GM18861 (cell line): ENCODE results near the gene KNCN.

Experiments used
- ATAC-seq: cut with Tn5 transposase; IDR thresholded peaks from one replicate; pipeline ENCODE4 v1.9.1; 2021; ENCODE audit not compliant: unreplicated experiment

The KNCN gene

DNA sequence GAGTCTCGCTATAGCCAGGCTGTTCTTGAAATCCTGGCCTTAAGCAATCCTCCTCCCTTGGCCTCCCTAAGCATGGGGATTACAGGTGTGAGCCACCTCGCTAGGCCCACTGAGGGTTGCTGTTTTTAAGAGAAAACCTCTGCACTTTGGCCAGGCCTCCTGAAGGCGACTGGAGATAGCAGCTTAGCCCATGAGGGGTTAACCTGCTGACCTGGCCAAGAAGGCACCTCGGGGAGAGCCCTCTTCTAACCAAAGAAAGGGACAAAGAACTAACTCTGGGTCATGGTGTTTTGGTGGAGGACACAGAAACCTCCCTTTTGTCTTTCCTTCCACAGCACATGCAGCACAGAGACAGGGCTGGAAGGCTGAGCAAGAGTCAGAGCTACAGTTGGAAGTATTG is 17.7 kb upstream of the KNCN start:
- ATAC-seq = no peak

DNA sequence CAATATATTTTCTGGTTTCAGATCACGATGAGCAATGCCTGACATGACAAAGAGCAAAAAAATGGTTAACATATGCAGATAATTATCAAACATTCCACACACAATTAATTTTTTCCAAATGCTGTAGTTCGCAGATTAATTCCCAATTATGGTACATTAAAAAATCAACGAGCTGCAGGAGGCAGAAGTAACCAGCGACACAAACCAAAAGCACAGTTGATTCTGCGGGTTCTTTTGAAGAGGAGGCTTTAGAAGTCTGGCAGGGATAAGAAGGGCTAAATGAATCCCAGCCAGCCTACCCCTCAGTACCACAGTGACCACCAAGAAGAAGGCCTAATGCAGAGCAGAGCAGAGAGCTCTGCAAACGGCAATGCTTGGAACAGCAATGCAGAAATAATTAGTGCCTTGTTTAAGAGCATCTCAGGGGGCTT is 17.0 kb upstream of the KNCN start:
- no peak for ATAC-seq

DNA sequence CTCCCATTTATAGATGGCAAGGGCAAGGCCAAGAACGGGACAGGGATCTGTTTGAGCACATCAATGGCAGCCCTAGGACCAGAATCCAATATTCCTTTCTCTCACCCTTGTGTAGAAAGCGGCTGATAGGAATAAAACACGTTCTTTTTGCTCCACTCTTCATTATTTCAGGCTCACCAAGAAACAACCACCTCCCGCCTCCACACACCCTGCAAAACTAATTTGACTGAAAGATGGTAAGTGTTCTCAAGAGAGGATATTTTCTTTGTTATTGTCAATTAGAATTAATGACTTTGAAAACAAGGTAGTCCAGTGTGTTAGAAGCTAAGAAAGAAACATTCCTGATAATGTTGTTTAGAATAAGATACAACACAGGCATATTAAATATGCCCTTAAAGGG is 11.9 kb upstream of the KNCN start:
- no peak for ATAC-seq

DNA sequence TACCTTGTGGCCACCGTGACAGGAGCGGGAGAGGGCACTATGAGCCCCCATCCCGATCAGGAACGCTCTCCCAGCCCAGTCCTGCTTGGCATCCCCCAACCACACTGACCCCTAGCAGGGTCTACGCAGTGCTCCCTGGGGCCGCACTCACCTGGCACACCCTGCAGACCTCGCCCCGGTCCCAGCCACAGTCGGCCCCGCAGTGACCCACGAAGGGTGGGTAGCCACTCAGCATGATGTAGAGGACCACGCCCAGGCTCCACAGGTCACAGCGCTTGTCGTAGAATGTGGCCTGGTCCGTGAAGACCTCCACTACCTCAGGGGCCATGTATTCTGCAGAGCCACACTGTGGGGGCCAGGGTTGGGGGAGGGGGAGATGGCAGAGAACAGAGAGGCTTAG is 11.1 kb upstream of the KNCN start:
- no peak for ATAC-seq

DNA sequence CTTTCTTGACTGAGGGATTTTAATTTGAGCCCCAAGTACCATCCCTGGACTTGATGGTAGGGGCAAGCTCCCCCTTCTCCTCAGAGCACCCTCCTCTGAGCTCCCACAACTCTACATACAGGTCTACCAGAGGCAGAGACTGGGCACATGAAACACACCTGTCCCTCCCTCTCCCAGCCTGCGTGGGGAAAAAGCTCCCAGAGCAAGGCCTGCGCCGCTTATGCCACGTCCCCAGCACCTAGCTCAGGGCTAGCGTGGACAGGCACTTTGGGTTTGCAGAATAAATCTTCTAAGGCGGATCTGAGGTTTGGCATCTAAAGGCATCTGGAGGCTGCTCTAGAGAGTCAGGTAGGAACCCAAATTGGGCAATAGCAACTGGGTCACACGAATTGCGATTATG is 7.5 kb upstream of the KNCN start:
- no peak for ATAC-seq

DNA sequence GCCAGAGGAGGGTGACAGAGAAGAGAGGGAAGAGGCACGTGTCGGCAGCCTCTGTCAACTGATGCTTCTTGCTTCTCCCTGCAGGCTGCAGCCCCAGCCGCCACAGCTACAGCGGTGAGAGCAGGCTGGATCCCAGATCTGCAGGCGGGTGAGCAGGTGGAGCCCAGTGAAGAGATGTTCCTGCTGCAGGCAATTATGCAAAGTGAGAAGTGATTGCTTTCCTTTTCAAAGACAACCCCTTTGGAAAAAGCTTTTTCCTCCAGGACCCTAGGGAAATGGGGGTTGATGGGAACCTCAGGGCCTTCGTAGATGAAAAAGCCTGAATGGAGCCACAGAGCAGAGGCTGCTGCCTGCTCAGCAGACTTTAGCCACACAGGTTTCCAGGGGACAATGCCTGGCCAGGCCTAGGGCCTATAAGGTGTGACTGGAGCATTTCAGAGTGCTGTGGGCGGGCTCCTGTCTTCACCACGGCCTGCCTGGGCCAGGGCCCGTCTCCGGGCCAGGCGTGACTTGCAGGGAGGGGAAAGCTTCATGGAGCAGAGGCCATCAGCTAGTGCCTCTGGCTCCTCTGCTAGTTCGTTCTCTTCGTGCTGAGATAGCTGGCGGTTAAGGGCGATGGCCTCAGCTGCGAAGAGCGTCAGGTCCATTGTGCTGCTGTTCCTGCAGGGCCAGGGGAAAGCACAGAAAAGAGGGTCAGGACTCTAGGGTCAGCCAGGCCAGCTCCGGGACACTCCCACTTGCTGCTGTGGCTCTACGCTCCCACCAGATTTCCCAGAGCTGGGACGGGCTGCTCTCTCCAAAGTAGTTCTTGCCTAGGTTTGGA is 6.9 kb upstream of the KNCN start:
- no peak for ATAC-seq

DNA sequence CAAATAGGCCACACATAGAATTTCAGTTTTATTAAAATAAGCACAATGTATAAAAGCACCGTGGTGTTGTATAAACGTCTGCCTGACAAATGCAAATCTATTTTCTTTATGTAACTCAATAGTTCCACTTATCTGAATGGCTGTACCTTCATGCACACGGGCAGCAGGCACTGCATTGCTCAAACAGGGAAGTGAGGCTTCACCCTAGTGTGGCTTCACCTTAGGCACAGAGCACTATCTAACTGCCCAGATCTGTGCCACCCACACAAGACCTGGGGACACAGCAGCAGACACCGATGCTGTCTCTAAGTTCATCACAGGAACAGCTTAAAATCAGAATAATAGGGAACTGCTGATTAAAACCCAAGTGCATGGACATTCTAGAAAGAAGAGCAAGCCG is 6.0 kb upstream of the KNCN start:
- no peak for ATAC-seq

DNA sequence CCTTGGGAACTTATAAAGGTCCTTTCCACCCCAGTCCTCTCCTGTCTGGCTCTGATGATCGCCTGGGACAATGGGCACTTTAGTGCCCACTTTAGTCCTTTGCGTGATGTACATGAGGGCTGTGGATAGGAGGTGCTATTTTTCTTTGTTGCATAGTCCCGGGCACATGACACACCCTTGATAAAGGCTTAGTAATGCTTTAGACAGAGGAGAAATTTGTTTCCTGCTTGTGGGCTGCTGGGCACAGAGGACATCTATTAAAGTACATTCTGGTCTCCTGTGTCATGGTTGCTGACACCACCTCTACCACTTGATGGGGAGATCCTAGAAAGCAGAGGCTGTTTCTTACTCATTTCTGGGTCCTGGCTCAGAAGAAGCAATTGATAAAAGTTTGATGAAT is 5.4 kb upstream of the KNCN start:
- no peak for ATAC-seq

DNA sequence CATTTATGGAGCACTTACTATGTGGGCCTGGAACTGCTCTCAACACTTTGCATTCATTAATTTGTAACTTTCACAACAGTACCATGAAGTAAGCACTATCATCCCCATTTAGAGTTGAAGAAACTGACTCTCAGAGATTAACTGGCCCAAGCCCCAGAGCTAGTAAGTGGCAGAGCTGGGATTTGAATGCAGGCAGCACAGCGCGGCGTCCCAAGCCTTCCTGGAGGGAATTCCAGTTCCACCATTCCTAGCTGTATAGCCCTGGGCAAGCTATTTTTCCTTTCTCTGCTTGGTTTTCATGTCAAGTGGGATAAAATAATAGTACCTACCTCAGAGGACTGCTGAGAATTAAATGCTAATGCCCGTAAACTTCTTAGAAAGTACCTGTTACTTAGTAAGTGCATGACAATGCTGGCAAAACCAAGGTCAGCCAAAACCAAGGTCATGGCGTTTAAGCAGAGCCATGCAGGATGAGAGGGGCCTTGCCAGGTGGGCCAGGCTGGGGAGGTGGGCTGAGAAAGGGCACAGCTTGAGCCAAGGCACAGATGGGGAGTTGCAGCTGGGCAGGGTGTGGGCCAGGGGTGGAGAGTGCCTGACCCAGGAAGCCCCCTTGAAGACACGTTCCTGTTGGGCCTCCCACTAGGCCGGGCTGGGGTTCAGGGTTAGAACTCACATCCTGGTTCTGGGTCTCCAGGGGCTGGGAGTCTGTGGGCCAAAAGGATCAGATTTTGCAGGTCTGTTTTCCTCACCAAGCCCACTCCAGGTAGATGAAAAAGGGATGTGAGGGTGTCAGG is 4.6 kb upstream of the KNCN start:
- no peak for ATAC-seq

DNA sequence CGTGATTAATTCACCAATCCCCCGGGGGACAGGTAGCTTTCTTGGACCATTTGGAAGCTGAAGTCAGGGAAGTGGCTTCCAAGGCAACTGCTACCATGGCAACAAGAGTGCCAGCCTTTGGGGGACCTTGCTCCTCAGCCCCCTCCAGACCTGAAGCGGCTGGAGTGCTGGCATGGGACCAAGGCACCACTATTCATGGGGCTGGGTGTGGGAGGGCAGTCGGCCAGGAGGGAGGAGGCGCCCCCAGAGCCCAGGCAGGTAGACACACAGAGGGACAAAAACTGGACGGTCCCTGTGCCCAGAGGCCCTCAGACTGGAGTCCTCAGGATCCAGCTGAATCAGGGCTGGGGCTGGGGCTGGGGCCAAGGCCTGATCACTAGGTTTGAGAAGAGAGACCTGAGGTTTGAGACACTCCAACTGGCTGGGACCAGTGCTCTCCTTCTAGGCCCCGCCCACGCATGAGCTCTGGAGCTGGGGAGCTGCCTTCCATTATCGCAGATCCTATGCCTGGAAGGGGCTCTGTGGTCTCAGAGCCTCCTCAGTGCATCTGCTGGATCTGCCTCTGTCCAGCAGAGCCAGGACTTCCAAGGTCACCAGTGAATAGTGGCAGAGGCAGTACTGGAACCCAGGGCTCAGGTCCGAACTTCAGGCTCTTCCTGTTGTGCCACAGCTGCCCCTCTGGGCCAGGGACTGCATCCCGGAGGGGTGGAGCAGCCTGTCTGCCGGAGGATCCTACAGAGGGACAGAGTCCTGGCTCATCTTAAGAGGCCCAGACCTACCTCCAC is 3.3 kb upstream of the KNCN start:
- no peak for ATAC-seq

DNA sequence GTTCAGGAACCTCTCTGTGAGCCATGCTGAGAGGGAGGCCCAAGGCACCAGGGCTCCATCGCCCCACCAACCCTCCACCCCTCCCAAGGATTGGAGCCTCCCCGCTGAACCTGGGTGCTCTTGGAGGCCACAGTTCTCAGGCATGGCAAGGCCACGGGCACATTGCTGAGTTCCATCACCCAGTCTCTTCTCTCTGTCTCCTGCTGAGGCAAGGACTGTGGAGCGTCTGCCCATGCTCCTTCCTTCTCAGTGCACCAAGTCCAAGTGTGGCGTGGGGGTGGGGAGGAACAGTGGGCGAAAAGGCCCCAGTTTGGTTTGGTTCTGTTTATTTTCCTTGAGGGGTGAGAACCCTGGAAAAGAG is 2.8 kb upstream of the KNCN start:
- ATAC-seq = no peak

DNA sequence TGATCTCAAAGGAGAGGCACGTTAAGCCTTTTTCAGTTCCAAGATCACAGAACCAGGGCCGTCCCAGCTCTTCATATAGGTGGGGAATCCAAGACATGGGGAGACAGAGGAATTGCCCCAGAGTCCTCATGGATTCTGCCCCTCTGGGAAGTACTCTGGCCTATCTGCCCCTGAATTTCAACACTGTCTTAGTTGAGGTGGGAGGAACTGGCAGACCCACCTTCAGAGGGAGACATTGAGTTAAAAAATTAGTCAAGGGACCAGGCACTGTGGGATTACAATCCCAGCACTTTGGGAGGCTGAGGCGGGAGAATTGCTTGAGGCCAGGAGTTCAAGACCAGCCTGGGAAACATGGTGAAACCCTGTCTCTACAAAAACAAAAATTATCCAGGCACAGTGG is 2.1 kb upstream of the KNCN start:
- ATAC-seq = no peak

DNA sequence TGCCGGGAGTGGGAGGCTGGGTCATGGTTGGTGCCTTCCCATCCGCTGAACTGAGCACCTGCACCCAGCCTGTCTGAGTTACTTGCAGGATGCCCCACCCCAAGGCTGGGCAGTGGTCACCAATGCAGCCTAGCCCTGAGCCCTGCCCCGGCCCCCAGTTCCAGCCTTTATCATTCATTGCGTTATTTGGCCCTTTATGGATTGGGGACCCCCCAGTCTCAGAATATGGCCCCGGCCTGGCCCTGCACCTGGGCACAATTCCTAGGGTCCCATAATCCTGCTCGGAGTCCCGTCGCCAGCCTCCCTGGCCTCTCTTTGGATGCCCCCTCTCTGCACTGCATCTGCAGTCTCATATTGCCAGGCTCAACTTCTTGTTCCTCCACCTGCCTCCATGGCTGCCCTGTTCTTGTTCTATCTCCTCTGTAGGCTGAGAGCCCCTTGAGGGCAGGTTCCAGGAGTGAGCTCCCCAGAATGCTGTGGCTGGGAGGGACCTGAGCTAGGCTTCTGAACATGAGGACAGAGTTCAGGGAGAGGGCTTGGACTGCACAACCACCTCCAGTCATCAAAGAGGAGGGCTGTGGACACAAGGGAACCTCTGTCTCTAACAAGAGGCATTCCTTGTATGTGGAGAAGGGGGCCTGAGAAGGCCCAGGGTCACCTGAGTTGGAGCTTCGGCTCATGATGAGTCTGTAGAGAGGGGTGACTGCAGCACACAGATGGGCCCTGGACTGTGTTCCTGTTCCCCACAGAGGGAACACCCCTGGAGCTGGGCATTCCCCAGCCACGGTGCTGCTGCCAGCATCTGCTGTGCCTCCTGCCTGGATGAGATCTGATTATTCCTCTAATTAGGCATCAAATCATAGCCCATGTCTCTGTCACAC is 1.1 kb upstream of the KNCN start:
- ATAC-seq = no peak

DNA sequence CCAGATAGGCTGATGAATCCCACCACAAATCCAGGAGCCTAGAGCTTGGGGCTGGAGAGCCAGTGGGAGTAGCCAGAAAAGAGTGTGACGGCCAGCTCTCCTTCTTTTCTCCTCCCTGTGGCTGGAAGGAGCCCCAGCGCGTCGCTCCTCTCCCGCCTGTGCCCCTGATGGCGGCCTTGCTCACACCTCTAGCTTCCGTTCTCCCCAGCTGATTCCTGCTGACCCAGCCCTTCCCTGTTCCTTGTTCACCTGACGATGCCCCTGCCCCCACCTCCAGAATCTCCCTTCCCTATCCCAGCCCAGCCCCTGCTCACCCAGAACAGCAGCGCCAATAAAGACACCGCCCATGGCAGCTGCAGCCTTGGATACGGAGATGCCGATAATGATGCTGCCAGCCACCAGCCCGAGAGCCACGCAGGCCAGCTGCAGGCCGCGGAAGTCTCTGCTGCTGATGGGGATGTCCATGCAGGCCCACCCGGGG is 656 bp downstream of the KNCN start:
- ATAC-seq = no peak

DNA sequence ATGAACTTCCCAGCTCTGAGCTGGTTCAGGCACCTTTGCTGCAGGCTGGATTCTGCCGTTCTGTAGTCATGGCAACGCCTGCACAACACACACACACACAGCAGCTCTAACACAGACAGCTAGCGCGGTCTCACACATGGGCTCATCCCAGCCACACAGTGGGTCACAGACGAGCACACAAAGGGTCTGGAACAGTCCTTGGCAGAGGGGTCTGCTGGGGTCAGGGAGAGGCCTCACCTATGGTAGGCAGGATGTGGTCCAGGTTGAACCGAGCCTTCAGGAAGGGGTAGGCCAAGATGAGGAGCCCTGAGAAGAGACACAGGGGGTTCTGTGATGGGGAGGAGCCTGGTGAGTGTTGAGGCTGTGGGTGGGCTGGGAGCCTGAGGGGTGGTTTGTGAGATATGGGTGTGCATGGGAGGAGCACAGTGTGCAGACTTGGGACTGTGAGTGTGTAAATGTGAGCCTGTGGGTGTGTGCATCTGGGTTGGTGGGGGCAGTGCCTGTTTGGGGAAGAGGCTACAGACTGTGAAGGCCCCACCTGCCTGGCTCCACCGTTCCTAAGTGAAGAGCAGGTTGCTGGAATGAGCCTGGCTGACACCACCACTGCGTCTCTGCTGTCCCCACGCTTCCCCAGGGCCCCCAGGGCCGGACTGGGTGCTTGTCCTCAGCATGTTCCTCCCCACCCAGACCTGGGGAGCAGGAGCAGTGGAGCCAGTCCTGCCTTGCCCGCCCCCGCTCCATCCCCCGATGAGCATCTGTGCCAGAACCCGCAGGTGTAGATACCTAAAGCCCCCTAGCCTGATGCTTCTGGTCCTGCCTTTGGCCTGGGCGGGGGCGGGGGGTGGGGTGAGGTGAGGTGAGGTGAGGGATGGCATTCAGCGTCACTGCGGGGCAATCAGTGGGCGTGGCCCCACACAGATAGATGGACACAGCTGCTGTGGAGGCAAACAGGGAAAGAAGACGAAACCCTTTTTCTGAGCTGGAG is 1.5 kb downstream of the KNCN start:
- ATAC-seq = no peak

DNA sequence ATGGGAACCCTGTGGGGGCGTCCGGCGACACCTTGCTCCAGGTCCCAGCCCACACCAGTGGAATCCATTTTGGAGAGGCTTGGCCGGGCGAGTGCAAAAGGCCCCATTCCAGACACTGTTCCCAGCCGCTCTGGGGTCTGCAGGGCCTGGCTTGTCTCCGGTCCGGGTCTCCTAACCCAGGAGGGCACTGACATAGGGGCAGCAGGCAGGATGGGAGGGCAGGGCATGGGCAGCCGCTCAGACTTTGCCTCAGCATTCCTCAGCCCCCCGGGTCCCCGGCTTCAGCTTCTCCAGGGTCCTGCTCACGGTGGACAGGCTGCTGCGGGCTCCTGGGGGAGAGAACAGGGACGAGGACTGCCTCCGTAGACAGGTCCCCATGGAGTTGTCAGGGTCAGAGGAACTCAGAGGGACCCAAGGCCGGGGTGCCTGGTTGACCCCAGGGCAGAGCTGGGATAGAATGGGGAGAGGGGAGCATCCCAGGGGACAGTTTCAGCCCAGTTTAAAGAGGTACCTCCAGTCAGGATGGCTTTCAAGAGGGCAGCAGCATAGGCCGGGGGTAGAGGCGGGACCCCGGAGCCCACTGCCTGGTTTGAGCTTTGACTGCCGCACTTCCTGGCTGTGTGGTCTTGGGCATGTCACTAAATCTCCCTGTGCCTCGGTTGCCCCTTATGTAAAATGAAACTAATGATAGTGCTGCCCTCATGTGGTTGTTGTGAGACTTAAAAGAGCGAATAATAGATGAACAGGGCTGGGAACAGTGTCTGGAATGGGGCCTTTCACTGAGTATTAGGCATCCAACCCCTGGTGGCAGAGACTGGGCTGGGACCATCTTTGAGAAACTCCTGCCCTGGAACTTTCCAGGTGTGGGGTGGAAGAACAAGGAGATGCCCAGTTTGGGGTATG is 3.7 kb downstream of the KNCN start:
- ATAC-seq = no peak

DNA sequence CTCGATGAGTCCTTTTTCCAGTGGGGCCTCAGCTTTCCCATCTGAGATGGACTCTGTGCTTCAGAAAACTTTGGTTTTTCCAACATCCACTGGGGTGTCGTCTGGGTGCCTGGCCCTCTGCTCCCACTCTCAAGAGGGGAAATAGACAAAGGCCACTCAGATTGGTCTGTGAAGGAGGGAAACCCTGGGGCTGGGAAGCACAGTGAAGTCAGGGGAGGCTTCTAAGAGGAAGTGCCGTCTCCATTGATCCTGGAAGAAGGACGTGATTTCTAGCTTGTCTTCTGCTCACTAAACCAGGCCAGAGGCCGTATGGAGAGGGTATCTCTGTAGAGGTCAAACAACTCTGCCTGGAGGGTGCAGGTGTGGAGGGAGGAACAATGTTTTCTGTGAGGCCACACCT is 5.2 kb downstream of the KNCN start:
- ATAC-seq = no peak

DNA sequence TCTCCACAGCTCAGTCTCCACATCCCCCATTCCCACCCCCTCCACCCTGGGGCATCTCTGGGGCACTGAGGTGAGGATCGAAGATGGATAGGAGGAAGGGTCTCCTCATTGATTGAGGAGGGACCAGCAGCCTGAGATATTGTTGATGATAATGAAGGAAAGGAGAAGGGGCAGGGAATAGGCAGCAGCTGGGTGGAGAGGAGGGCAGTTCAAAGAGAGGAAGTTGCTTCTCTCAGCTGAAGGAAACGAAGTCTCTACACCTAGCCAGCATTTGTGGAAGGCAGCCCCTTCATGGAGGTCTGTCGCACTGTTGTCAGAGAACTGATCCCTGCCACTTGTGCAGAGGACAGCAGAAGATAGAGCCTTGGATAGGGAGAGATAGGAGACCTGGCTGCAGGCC is 5.7 kb downstream of the KNCN start:
- ATAC-seq = no peak
